DND-41 (cell line): Measurements from ENCODE around the gene STARD3.

Experiments used
- ATAC-seq: fragments of 200-7000 bp; cut with Tn5 transposase; 3 replicates; pipeline ENCODE4 v1.9.1; 2021; ENCODE audit warnings: low read depth; ENCODE audit not compliant: insufficient read depth
- DNase-seq: peaks from one replicate; pipeline ENCODE4 v3.0.0-alpha.2; 2020
- H2AFZ ChIP-seq: 2 replicates; pipeline ENCODE4 v1.6.0; 2012; ENCODE audit warnings: low read depth, low read length
- H3K27ac ChIP-seq: 2 replicates; pipeline ENCODE4 v1.5.1; 2012; ENCODE audit warnings: low read length, inconsistent platforms
- H3K27me3 ChIP-seq: fragments of 200-600 bp; sonication (generic); 2 replicates; pipeline ENCODE4 v1.6.0; 2012; ENCODE audit warnings: low read length, mild to moderate bottlenecking, inconsistent platforms; ENCODE audit not compliant: insufficient read depth, poor library complexity
- H3K36me3 ChIP-seq: 2 replicates; pipeline ENCODE4 v1.5.1; 2012; ENCODE audit warnings: low read length, inconsistent platforms; ENCODE audit not compliant: insufficient read depth
- H3K4me1 ChIP-seq: 2 replicates; pipeline ENCODE4 v1.5.1; 2012; ENCODE audit warnings: mild to moderate bottlenecking, low read length; ENCODE audit not compliant: insufficient read depth
- H3K4me2 ChIP-seq: 2 replicates; pipeline ENCODE4 v1.6.0; 2012; ENCODE audit warnings: mild to moderate bottlenecking, moderate library complexity, low read length, inconsistent platforms; ENCODE audit not compliant: insufficient read depth
- H3K4me3 ChIP-seq, 2 experiments: fragments of 200-600 bp in 1 of 2; shearing (Covaris generic) in 1 of 2; 2 replicates each; pipeline ENCODE4 v1.5.1; 2012 to 2016; ENCODE audit warnings: inconsistent platforms in 2 of 2, low read length in 2 of 2, mild to moderate bottlenecking in 2 of 2, low read depth in 1 of 2, moderate library complexity in 1 of 2
- H3K79me2 ChIP-seq: 2 replicates; pipeline ENCODE4 v1.6.0; 2012; ENCODE audit warnings: low read length, inconsistent platforms; ENCODE audit not compliant: insufficient read depth
- H3K9ac ChIP-seq: 2 replicates; pipeline ENCODE4 v1.6.0; 2012; ENCODE audit warnings: low read depth, mild to moderate bottlenecking, inconsistent platforms, low read length, moderate library complexity
- H3K9me3 ChIP-seq: 2 replicates; pipeline ENCODE4 v1.5.1; 2012; ENCODE audit warnings: low read length, moderate library complexity, mild to moderate bottlenecking, inconsistent platforms; ENCODE audit not compliant: insufficient read depth, severe bottlenecking
- H4K20me1 ChIP-seq: 2 replicates; pipeline ENCODE4 v1.6.0; 2012; ENCODE audit warnings: low read length; ENCODE audit not compliant: insufficient read depth
- EZH2 ChIP-seq: IDR thresholded peaks from 3 replicates; pipeline ENCODE4 v1.6.1; 2012; ENCODE audit warnings: borderline replicate concordance, low read depth, mild to moderate bottlenecking, moderate library complexity, low read length, inconsistent platforms; ENCODE audit not compliant: severe bottlenecking
- TF ChIP-seq, protein P1 (sequence below): IDR thresholded peaks from 2 replicates; pipeline ENCODE4 v1.5.1; 2012; ENCODE audit warnings: borderline replicate concordance, low read length, moderate library complexity, mild to moderate bottlenecking; ENCODE audit not compliant: poor library complexity, severe bottlenecking; ENCODE audit errors: extremely low read depth

The STARD3 gene

DNA sequence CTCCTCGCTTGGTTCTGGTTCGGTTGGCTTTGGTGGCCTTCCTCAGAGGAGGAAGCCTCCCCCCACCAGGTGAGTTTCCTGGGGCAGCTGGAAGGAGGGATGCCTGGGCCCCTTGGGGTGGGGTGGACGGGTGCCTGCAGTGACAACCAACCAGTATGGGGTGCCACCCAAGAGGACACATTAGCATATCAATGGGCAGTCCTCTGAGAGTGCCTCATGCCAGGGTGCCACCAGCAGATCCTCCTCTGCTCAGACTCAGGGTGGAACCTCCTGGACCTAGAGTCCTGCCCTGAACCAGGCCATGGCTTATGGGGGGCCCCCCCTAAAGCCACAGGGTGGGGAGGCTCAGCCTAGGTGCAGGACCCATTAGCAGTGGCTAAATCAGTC is 7.5 kb upstream of the STARD3 start:
- Histone ChIP-seq H3K4me2 (no peak overlapping the region), H4K20me1 (no peaks in the 10 kb centered on the region; the same call in 1 of the 2 replicates), H3K9me3 (no peaks in the 10 kb centered on the region), H3K27ac (no peak overlapping the region), H2AFZ (no peak overlapping the region), H3K9ac (no peak overlapping the region), H3K4me1 (no peaks in the 10 kb centered on the region), H3K4me3 (no peak overlapping the region), H3K36me3 (no peaks in the 10 kb centered on the region), H3K27me3 (peaks cover 5% of the 10 kb centered on the region), H3K79me2 (no peaks in the 10 kb centered on the region)
- no peak for DNase-seq
- no peak for TF ChIP-seq EZH2
- TF ChIP-seq, protein P1, sequence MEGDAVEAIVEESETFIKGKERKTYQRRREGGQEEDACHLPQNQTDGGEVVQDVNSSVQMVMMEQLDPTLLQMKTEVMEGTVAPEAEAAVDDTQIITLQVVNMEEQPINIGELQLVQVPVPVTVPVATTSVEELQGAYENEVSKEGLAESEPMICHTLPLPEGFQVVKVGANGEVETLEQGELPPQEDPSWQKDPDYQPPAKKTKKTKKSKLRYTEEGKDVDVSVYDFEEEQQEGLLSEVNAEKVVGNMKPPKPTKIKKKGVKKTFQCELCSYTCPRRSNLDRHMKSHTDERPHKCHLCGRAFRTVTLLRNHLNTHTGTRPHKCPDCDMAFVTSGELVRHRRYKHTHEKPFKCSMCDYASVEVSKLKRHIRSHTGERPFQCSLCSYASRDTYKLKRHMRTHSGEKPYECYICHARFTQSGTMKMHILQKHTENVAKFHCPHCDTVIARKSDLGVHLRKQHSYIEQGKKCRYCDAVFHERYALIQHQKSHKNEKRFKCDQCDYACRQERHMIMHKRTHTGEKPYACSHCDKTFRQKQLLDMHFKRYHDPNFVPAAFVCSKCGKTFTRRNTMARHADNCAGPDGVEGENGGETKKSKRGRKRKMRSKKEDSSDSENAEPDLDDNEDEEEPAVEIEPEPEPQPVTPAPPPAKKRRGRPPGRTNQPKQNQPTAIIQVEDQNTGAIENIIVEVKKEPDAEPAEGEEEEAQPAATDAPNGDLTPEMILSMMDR = no peak
- no peak for ATAC-seq

DNA sequence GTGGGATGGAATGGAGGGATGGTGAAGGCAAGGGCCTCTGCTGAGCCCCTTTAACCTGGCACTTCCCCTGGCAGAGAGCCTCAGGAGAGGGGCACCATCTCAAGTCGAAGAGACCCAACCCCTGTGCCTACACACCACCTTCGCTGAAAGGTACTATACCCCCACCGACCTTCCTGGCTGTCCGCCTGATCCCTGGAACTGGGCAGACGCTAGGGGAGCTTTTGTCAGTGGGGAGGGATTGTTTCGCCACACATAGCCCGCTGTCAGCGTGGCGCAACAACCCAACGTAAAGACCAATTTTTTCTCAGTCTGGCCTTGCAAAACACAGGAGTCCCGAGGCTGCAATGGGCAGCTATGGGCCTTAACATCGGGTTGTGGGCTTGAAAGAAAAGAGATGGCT is 7.0 kb upstream of the STARD3 start:
- ATAC-seq (no peak), DNase-seq (no peak)
- no peak for TF ChIP-seq EZH2
- TF ChIP-seq, protein P1 = no peak

DNA sequence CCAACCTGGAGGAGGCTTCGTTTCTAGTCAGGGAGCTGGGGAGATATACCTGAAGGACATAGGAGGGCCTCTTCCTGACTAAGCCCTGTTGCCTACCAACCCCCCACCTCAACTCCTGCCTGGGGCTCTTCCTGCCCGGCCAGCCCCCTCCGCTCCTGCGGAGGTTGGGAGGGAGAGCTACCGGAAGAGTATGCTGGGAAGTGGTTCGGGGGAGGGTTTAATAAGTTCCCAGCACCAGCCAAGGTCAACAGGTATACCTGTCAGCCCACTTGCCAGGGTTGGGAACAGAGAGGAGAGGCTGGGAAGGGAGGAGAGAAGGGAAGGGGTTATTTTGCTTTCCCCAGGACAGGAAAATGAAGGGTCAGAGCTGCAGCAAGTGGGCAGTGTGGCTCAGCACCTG is 5.5 kb upstream of the STARD3 start:
- H3K9me3 ChIP-seq = no peaks in the 10 kb centered on the region
- peaks cover 5% of the 10 kb centered on the region for H3K27me3 ChIP-seq
- DNase-seq (no peak), ATAC-seq (no peak)
- H3K4me1 ChIP-seq = peaks cover 9% of the 10 kb centered on the region
- no peak overlapping the region for H3K27ac ChIP-seq
- H3K36me3 ChIP-seq = no peaks in the 10 kb centered on the region
- no peak overlapping the region for H3K9ac ChIP-seq
- H3K79me2 ChIP-seq = no peaks in the 10 kb centered on the region; the same call in 1 of the 2 replicates
- TF ChIP-seq, protein P1 = no peak
- no peak for TF ChIP-seq EZH2
- no peaks in the 10 kb centered on the region; the same call in 1 of the 2 replicates for H4K20me1 ChIP-seq
- no peak overlapping the region for H3K4me2 ChIP-seq
- no peak overlapping the region for H3K4me3 ChIP-seq
- H2AFZ ChIP-seq = no peak overlapping the region

More for the DNA sequence above, 7.0 kb upstream of the STARD3 start:
- no peak overlapping the region for H3K4me3 ChIP-seq
- H3K9me3 ChIP-seq = no peaks in the 10 kb centered on the region
- H3K4me2 ChIP-seq = no peak overlapping the region
- H3K79me2 ChIP-seq = no peaks in the 10 kb centered on the region
- peaks cover 5% of the 10 kb centered on the region for H3K27me3 ChIP-seq
- H3K4me1 ChIP-seq = no peaks in the 10 kb centered on the region
- H3K36me3 ChIP-seq = no peaks in the 10 kb centered on the region
- H3K9ac ChIP-seq = no peak overlapping the region
- no peak overlapping the region for H2AFZ ChIP-seq
- no peaks in the 10 kb centered on the region; the same call in 1 of the 2 replicates for H4K20me1 ChIP-seq
- H3K27ac ChIP-seq = no peak overlapping the region
